HG02798 (cell line): ENCODE results near the gene GPR132.

Experiments used
- ATAC-seq: cut with Tn5 transposase; IDR thresholded peaks from one replicate; pipeline ENCODE4 v1.9.1; 2021; ENCODE audit warnings: mild to moderate bottlenecking; ENCODE audit not compliant: unreplicated experiment, poor library complexity

Gene GPR132

GRCh38 chr14:105006831-105007592 is 58.2 kb downstream of the GPR132 start:
- ATAC-seq = no peak

GRCh38 chr14:105005929-105006830 is 59.0 kb downstream of the GPR132 start:
- no peak for ATAC-seq

DNA sequence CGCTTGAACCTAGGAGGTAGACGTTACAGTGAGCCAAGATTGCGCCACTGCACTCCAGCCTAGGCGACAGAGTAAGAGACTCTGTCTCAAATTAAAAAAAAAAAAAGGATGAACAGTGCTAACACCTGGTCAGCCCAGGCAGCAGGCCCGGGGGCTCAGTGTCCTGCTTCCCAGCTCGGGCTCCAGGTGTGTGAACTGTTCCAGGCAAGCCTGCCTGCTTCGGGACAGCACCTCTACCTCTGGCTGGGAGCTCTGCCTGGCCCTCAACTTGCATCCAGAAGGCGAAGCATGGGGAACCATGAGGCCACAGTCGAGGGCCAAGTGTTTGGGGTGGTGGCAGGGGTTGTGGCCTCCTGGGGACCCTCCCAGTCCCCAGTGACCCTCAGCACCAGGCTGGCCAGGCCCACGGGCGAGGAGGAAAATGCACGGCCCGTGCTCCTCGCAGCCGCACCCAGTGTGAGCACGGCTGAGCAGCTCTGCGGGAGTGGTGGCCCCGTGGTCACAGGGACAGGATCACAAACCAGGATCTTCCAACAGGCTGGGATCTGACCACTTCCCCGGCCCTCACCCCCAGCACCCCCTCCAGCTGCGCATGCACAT is 59.8 kb downstream of the GPR132 start:
- no peak for ATAC-seq
